GM18498 (cell line): ENCODE data around the gene ZNF423.
A peak's percentile ranks its signal among the peaks of the same experiment; 100 is the strongest.
"Not testable (repeated sequence)": the region's sequence is repeated elsewhere in the genome, so short reads cannot be mapped to it uniquely, and the experiment has no call there.

Experiments used
- ATAC-seq: cut with Tn5 transposase; IDR thresholded peaks from one replicate; pipeline ENCODE4 v1.9.1; 2021; ENCODE audit warnings: mild to moderate bottlenecking, moderate library complexity; ENCODE audit not compliant: unreplicated experiment

ZNF423 gene

GRCh38 chr16:49523435-49524159 is 332.3 kb downstream of the ZNF423 start:
- ATAC-seq, result no peak

- ATAC-seq, result no peak
Measured at GRCh38 chr16:49521734-49522325, 334.1 kb downstream of the ZNF423 start.

- ATAC-seq, result no peak
Measured at GRCh38 chr16:49520492-49521038, 335.3 kb downstream of the ZNF423 start.

- ATAC-seq, result no peak
Measured at GRCh38 chr16:49519741-49520140, 336.2 kb downstream of the ZNF423 start.

- ATAC-seq, result no peak
Measured at GRCh38 chr16:49519008-49519656, 336.8 kb downstream of the ZNF423 start.

- ATAC-seq, result no peak
Measured at GRCh38 chr16:49516382-49517036, 339.4 kb downstream of the ZNF423 start.

GRCh38 chr16:49515861-49516260 is 340.1 kb downstream of the ZNF423 start:
- no peak for ATAC-seq

GRCh38 chr16:49515016-49515565 is 340.8 kb downstream of the ZNF423 start:
- no peak for ATAC-seq

GRCh38 chr16:49514073-49514980 is 341.6 kb downstream of the ZNF423 start:
- ATAC-seq, result no peak

GRCh38 chr16:49513040-49513439 is 342.9 kb downstream of the ZNF423 start:
- ATAC-seq, result no peak

GRCh38 chr16:49510654-49511305 is 345.1 kb downstream of the ZNF423 start:
- ATAC-seq, result no peak

- ATAC-seq, result no peak
Measured at GRCh38 chr16:49510141-49510540, 345.8 kb downstream of the ZNF423 start.

- ATAC-seq, result not testable (repeated sequence)
Measured at GRCh38 chr16:49506058-49507013, 349.6 kb downstream of the ZNF423 start.

GRCh38 chr16:49505556-49505955 is 350.4 kb downstream of the ZNF423 start:
- ATAC-seq, result no peak

GRCh38 chr16:49504626-49505025 is 351.3 kb downstream of the ZNF423 start:
- no peak for ATAC-seq

GRCh38 chr16:49504023-49504364 is 351.9 kb downstream of the ZNF423 start:
- ATAC-seq, result no peak

- peak; percentile 61 for ATAC-seq
Measured at GRCh38 chr16:49503256-49504022, 352.5 kb downstream of the ZNF423 start.
